CD4-positive, alpha-beta T cell treated with Interleukin-15 for 4 hours (primary cell): Measurements from ENCODE around the gene LAP3.

Experiments
- DNase-seq: peaks from one replicate; pipeline ENCODE4 v3.0.0-alpha.2; 2020; ENCODE audit warnings: low spot score

The LAP3 gene

DNA sequence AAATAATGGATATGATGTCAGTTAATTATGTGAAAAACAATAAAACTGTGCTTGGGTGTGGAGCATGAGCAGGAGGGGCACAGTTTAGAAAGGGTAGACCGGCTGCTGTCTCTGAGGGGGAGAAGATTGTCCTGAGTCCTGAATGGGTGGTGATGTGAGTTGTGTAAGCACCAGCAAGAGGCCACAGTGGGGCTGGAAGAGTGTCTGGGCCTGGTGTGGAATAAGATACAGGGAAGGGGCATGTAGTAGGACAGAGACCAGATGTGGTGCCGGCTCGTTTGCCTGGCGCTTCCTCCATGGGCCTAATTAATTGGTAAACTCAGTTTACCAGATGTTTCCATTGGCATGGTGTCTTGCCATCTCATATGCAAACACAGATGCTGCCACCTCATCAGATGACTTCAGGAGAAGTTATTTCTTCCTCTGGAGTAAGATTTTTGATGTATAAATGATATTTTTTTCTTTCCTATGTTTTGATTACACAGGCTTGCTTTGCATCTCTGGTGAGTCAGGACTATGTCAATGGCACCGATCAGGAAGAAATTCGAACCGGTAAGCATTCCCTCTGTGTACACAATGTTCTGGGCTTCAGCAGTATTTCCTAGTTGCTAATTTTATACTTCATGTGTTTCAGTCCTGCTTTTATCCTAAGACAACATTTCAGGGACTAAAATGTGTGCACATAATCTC lies 42.6 kb downstream of the LAP3 start:
- no peak for DNase-seq

DNA sequence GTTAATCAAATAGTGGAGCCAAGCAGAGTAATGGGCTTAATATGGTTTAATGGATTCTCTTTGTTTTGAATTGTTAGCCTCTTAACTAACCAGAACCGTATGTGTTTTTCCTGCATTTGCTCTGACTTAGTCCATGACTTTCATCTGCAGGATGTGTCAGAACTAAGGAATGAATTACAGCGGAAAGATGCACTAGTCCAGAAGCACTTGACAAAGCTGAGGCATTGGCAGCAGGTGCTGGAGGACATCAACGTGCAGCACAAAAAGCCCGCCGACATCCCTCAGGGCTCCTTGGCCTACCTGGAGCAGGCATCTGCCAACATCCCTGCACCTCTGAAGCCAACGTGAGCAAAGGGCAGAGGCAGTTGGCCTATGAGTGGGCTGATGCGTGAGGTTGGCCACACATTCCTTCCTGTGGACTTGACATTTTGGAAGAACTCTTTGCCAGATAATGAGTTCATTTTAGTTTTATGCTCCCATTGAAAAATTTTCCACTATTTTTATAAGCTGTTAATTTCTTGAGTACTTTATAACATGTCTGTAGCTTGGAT lies 46.5 kb downstream of the LAP3 start:
- no peak for DNase-seq

DNA sequence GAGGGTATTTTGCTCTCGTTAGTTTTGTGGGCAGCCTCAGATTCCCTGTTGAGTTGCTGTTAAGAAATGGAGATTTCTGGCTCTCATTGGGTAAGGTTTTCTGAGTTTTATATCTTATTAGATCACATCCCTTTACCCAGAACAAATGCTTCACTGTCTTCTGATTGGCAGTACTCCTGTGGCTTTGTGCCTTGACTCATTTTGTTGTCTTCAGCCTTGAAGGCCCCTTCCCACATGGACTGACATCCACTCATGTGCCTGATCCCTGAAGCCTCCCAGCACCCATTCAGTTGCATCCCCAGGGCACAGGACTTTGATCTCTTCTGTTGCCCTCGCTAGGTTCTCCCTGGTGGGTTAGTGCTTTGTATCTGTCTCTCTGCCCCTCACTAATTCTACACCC lies 47.8 kb downstream of the LAP3 start:
- no peak for DNase-seq

DNA sequence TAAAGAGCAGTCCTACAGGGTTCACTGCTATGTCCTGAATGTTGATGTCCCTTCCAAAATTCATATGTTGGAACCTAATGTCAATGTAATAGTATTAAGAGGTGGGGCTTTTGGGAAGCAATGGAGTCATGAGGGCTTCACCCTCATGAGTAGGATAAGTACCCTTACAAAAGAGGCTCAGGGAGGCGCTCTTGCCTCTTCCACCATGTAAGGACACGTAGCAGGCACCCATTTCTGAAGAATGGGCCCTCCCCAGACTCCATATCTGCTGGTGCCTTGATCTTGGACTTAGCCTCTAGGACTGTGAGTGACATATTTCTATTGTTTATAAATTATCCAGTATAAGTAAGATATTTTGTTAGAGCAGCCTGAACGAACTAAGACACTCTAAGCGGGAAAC lies 53.2 kb downstream of the LAP3 start:
- no peak for DNase-seq

DNA sequence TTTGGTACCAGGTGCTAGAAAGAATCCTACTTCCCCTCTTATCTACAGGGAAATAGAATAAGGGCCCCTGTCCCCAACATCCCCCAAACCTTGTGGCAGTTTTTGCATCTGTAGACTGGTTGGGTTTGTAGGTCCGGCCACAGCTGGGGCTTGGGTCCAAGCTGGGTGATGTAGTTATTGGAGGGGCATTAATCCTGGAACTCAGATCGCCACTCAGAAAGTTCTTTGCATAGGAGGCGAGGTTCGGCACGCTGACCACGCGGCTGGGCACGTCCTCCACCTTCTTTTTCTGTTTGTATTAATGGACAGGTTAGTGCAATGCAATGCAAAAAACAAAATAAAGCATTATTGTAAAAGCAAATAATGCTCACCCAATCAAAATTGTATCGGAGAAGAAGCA lies 56.6 kb downstream of the LAP3 start:
- DNase-seq, result no peak

DNA sequence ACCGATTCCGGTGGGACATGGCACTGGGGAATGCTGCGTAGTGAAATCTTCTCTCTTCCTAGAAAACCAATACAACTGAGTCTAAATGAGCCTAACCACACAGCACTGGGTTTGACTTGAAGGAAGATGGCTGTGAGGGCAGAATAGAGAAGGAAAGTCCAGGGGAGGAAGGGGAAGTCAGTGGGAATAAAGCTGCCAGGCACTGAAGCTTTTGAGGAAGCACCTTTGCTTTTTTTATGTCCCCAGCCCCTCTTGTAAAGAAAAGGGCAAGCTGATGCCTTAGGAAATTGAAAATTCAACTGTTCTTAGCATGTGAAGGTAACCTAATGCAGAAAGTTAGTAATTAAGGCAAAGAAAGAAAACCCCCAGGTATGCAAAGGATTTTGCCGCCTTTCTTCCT lies 58.1 kb downstream of the LAP3 start:
- no peak for DNase-seq

DNA sequence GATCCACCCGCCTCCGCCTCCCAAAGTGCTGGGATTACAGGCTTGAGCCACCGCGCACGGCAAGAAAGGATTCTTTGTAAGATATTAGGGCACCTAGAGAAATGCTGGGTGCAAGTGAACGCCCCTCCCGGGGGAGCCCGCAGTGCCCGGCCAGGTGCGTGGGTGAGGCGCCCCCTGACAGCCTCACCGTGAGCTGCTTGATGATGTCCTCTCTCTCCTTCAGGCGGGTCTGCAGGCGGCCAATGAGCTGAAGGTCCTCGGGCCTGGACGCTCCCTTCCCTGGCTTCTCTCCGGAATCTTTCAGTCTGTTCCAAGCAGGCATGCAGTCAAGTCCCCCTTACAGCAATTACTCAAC lies 59.3 kb downstream of the LAP3 start:
- DNase-seq, result no peak

DNA sequence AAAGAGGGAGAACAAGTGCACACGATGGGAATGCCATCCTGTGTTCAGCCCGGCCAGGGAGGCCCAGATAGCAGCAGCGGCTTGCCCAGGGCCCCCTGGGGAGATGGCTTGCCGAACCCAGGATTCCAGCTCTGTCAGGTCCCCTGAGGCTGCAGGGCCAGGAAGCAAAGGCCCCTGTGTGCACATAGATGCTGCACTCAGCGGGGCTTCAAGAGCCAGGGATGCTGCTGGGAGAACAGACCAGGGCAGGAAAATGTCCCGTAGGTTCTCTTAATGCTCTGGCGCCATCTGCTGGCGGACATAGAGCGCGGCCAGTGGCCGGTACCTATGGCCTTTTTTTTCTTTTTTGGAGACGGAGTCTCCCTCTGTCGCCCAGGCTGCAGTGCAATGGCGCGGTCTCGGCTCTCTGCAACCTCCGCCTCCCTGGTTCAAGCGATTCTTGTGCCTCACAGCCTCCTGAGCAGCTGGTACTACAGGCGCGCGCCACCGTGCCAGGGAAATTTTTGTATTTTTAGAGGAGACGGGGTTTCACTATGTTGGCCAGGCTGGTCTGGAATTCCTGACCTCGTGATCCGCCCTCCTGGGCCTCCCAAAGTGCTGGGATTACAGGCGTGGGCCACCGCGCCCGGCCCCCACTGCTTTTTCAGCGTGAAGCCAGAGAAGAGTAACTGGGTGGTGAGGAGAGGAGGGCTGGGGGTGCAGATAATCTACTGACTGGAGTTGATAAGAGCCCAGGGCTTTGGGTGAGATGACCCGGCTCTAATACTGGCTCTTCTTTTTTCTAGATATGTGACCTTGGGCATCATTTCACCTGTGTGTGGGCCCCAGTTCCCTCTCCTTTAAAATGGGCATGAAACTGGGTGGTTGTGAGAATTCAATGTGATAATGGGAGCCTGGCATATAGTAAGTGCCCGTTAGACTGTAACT lies 60.0 kb downstream of the LAP3 start:
- peak; percentile 75 for DNase-seq

DNA sequence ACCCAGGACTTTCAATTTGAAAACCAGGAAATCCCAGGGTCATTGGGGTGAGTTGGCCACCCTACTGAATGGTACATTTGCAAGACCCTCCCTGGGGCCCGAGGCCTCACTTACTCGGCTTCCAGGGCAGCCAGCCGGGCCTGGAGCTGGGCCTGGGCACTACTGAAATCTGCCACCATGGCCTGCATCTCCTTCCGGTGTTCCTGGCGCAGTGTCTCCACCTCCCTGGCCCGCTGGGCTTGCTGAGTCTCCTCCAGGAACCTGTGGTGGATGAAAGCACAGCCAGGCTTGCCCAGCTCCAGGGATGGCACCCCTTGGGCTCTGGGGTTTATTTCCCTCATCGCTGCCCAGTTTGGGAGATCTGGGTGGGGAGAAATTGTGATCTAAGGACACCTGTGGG lies 62.1 kb downstream of the LAP3 start:
- DNase-seq, result no peak

DNA sequence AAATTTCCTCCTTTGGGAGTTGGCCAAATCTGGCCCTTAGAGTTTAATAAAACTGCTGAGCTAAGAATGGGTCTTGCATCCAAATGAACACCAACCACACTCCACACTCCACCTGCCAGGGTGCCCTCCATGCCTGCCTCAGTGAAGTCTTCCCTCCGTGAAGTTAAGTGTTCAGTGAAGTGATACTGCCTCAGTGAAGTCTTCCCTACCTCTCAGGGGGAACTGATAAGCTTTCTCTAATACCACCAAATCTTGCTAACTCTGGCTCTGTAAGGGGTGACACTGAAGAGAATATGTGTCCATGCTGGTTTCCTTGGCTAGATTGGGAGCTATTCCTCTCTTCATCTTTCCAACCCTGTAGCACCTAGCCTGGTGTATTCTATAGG lies 65.4 kb downstream of the LAP3 start:
- no peak for DNase-seq

DNA sequence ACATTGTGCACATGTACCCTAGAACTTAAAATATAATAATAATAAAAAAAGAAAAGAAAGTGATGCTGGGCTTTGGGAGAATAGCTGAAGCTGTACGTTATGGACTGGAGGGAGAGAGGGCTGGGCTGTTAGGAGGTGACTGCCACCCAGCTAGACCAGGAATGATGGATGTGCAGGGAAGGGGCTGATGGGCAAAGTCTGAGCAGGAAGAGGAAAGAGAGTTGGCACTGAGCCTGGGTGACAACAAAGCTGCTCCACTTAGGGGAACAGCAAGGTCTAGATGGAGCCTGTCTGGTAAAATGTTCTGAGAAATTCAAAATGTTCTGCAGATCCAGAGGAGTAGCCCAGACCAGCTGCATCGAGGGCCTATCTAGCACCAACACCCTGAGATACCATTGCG lies 69.7 kb downstream of the LAP3 start:
- no peak for DNase-seq

DNA sequence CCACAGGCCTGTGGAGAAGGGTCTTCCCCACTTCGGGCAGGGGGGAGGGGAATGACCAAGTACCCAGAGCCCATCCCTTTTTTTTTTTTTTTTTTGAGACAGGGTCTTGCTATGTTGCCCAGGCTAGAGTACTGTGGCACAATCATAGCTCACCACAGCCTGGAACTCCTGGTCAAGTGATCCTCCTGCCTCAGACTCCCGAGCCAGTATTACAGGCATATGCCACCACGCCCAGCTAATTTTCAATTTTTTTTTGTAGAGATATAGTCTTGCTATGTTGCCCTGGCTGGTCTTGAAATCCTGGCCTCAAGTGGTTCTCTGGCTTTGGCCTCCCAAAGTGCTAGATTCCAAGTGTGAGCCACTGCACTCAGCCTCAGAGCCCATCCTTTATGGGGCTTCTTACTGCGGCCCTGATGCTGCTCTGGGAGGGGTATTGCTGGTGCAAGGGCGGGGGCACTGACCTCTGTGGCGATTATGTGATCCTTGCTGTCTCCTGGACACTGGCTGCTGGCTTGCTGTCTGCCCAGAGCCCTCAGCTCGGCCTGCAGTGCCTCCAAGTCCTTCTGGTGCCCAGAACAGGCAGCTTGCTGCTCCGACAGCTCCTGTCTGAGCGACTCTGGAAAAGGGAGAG lies 70.3 kb downstream of the LAP3 start:
- DNase-seq, result no peak

DNA sequence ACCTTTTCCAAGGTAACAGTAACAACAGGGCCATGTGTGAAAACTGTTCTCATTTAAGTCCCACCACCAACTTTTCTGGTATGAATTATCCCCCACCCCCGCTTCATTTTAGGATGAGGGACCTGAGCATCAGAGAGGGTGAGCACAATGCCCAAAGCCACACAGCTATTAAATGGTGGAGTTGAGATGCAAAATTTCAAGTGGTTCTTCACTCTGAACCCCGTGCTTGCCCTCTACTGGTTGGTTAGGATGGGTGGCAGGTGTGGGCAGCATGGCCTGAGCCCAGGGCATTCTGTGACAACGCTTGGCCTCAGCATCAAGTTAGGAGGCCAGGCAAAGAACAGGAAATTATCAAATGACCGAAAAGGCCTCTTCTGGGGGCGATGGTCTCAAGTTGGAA lies 70.9 kb downstream of the LAP3 start:
- DNase-seq, result no peak

DNA sequence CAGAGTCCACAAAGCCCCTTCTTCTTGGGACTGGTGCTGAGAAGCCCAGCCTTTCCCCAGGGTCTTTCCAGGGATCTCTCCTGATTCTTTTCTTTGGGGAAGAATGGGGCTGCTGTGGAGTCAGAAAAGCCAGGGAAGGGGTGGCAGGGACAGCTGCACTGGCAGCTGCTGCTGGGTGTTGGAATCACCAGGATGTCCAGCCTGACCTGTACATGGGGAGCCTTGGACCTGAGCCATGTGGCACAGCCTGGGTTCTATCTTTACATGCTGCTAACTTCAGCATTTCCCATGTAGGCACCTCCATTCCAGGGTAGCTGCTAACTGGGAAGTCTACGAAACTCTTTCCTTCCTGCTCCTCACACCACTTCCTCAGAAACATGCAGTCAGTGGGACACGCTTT lies 73.4 kb downstream of the LAP3 start:
- no peak for DNase-seq

DNA sequence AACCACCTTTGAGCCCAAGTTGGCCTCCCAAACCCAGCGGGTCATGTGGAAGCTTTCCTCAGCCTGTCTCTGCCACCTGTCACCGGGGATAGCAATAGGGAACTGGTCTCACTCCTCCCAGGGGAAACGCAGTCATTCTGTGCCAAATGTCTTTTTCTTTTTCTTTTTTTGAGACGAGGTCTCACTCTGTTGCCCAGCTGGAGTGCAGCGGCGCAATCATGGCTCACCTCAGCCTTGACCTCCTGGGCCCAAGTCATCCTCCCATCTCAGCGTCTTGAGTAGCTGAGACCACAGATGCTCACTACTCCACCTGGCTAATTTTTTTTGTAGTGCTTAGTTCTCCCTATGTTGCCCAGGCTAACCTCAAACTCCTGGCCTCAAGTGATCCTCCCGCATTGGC lies 77.7 kb downstream of the LAP3 start:
- no peak for DNase-seq

DNA sequence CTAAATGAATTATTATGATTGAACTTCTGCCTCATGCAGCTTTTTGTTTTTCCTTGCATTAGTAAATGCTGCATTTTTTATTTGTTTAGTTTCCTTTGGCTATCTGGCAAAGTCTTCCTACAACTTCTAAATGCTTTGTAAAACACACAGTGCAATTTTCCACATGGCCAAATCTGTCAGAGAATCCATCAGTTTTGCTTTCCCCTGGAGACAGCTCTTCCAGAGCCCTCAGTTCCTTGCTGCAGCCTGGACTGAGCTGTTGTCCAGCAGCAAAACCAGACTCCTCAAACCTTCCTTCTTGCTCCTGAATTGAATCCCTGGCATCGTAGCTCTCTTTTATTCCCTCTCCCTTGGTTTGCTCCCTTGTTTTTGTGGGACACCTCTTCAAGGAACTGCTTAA lies 80.1 kb downstream of the LAP3 start:
- no peak for DNase-seq
